Neuronal stem cell (in vitro differentiated cells): ENCODE results near the gene SEC11C.

Experiments
- DNase-seq: peaks from one replicate; pipeline ENCODE4 v3.0.0-alpha.2; 2013; ENCODE audit warnings: low spot score
- H2AFZ ChIP-seq: one replicate; pipeline ENCODE4 v1.6.1; 2013; ENCODE audit warnings: mild to moderate bottlenecking, low read length, inconsistent platforms
- H2AK5ac ChIP-seq: 2 replicates; pipeline ENCODE4 v1.6.1; 2013; ENCODE audit warnings: low read depth, mild to moderate bottlenecking, inconsistent platforms, low read length, moderate library complexity, mixed read lengths
- H2BK120ac ChIP-seq: 2 replicates; pipeline ENCODE4 v1.6.1; 2013; ENCODE audit warnings: low read depth, mild to moderate bottlenecking, inconsistent platforms, low read length, moderate library complexity, mixed read lengths
- H2BK12ac ChIP-seq: one replicate; pipeline ENCODE4 v1.6.1; 2013; ENCODE audit warnings: low read length, inconsistent platforms
- H2BK15ac ChIP-seq: 2 replicates; pipeline ENCODE4 v1.6.1; 2013; ENCODE audit warnings: mild to moderate bottlenecking, low read length, inconsistent platforms, mixed read lengths
- H2BK5ac ChIP-seq: one replicate; pipeline ENCODE4 v1.6.1; 2013; ENCODE audit warnings: inconsistent platforms, mild to moderate bottlenecking, low read length, moderate library complexity
- H3K14ac ChIP-seq: one replicate; pipeline ENCODE4 v1.6.1; 2013; ENCODE audit warnings: low read length, inconsistent platforms
- H3K18ac ChIP-seq: 2 replicates; pipeline ENCODE4 v1.6.1; 2013; ENCODE audit warnings: low read length, inconsistent platforms
- H3K23ac ChIP-seq: 2 replicates; pipeline ENCODE4 v1.6.1; 2013; ENCODE audit warnings: low read depth, mild to moderate bottlenecking, mixed read lengths, low read length, inconsistent platforms; ENCODE audit not compliant: poor library complexity
- H3K27ac ChIP-seq: replicated peaks from 3 replicates; pipeline ENCODE4 v1.5.1; 2013; ENCODE audit warnings: low read length, inconsistent platforms
- H3K27me3 ChIP-seq, 3 experiments: 2 replicates each; pipeline ENCODE4 v1.6.1; 2013; ENCODE audit warnings: low read length in 3 of 3, mild to moderate bottlenecking in 2 of 3, inconsistent platforms in 1 of 3, low read depth in 1 of 3, mixed read lengths in 1 of 3, moderate library complexity in 1 of 3; ENCODE audit not compliant: control insufficient read depth in 3 of 3, insufficient read depth in 3 of 3
- H3K36me3 ChIP-seq, 2 donors: replicated peaks in 1 of 2; 2 replicates each; pipeline ENCODE4 v1.6.1; 2013; ENCODE audit warnings: low read length in 2 of 2; ENCODE audit not compliant: control insufficient read depth in 2 of 2, insufficient read depth in 2 of 2
- H3K4ac ChIP-seq: 2 replicates; pipeline ENCODE4 v1.6.1; 2013; ENCODE audit warnings: inconsistent platforms, mild to moderate bottlenecking, low read length, moderate library complexity
- H3K4me1 ChIP-seq, 2 donors: 1 replicate in 1 of 2; 2 replicates in 1 of 2; pipeline ENCODE4 v1.6.1; 2013; ENCODE audit warnings: low read length in 2 of 2, low read depth in 1 of 2; ENCODE audit not compliant: control insufficient read depth in 2 of 2, insufficient read depth in 1 of 2
- H3K4me2 ChIP-seq: one replicate; pipeline ENCODE4 v1.6.1; 2013; ENCODE audit warnings: mild to moderate bottlenecking, low read length, inconsistent platforms; ENCODE audit not compliant: insufficient read depth, poor library complexity, severe bottlenecking
- H3K4me3 ChIP-seq, 2 donors: 2 replicates each; pipeline ENCODE4 v1.5.1; 2013; ENCODE audit warnings: low read length in 2 of 2, mild to moderate bottlenecking in 2 of 2, inconsistent platforms in 1 of 2, moderate library complexity in 1 of 2
- H3K79me1 ChIP-seq: one replicate; pipeline ENCODE4 v1.6.1; 2013; ENCODE audit warnings: low read depth, mild to moderate bottlenecking, inconsistent platforms, low read length, moderate library complexity
- H3K9ac ChIP-seq: one replicate; pipeline ENCODE4 v1.6.1; 2013; ENCODE audit warnings: mild to moderate bottlenecking, low read depth, low read length, inconsistent platforms; ENCODE audit not compliant: poor library complexity
- H3K9me3 ChIP-seq, 2 donors: replicated peaks in 1 of 2; 2 replicates each; pipeline versions ENCODE3 to v1.6.1; 2013; ENCODE audit warnings: low read length in 2 of 2, mild to moderate bottlenecking in 2 of 2, inconsistent platforms in 1 of 2, low read depth in 1 of 2, mixed read lengths in 1 of 2, moderate library complexity in 1 of 2; ENCODE audit not compliant: control insufficient read depth in 2 of 2, insufficient read depth in 1 of 2
- H4K8ac ChIP-seq: one replicate; pipeline ENCODE4 v1.6.1; 2013; ENCODE audit warnings: low read depth, mild to moderate bottlenecking, inconsistent platforms, low read length, moderate library complexity
- H4K91ac ChIP-seq: one replicate; pipeline ENCODE4 v1.6.1; 2013; ENCODE audit warnings: low read length, low read depth, mild to moderate bottlenecking, inconsistent platforms; ENCODE audit not compliant: poor library complexity
- WGBS, 2 donors: extraction: QIAGEN DNeasy Blood & Tissue Kit; methylation state at CpG; one replicate each; pipeline ENCODE4 v1.1.7; 2013; ENCODE audit warnings: missing lambda C conversion rate in 2 of 2, mixed read lengths in 1 of 2; ENCODE audit not compliant: insufficient read length in 2 of 2, insufficient replicate concordance in 1 of 2; ENCODE audit errors: extremely low coverage in 2 of 2; 5-methylcytosine and 5-hydroxymethylcytosine counted together

SEC11C gene

GRCh38 chr18:59096098-59096789 lies 43.4 kb upstream of the SEC11C start:
- H3K18ac ChIP-seq = no peak overlapping the region
- H2BK5ac ChIP-seq = no peak overlapping the region
- no peaks in the 10 kb centered on the region for H3K79me1 ChIP-seq
- no peak overlapping the region for H2BK120ac ChIP-seq
- WGBS, 2 donors = no CpG with 5 or more reads among the region's 7 CpGs
- no peak overlapping the region for H4K91ac ChIP-seq
- H2BK12ac ChIP-seq = no peak overlapping the region
- no peaks in the 10 kb centered on the region for H3K36me3 ChIP-seq
- H3K4me1 ChIP-seq = peaks cover 0 to 7% of the 10 kb centered on the region in 2 donors
- H2AK5ac ChIP-seq = no peak overlapping the region
- H2AFZ ChIP-seq = no peak overlapping the region
- H4K8ac ChIP-seq = no peak overlapping the region
- peaks cover 0 to 45% (median 0%) of the 10 kb centered on the region in 3 experiments for H3K27me3 ChIP-seq
- no peak overlapping the region for H3K9ac ChIP-seq
- H2BK15ac ChIP-seq = no peak overlapping the region
- DNase-seq = peak; percentile 26
- no peaks in the 10 kb centered on the region for H3K9me3 ChIP-seq
- no peak overlapping the region for H3K4ac ChIP-seq
- H3K27ac ChIP-seq = no peak overlapping the region
- no peak overlapping the region for H3K14ac ChIP-seq
- no peak overlapping the region for H3K4me2 ChIP-seq
- H3K23ac ChIP-seq = no peak overlapping the region
- H3K4me3 ChIP-seq = no peak overlapping the region

GRCh38 chr18:59101830-59102414 lies 37.8 kb upstream of the SEC11C start:
- no peak overlapping the region for H2AK5ac ChIP-seq
- no peaks in the 10 kb centered on the region for H3K36me3 ChIP-seq
- H2BK120ac ChIP-seq = no peak overlapping the region
- no peak overlapping the region for H4K8ac ChIP-seq
- no peak overlapping the region for H3K4me2 ChIP-seq
- peak overlapping the region in 1 of 2 donors; percentile 68 for H3K4me3 ChIP-seq
- H2BK15ac ChIP-seq = no peak overlapping the region
- no peak overlapping the region for H2BK12ac ChIP-seq
- H4K91ac ChIP-seq = no peak overlapping the region
- no peaks in the 10 kb centered on the region for H3K79me1 ChIP-seq
- no CpG with 5 or more reads among the region's 4 CpGs for WGBS, 2 donors
- no peak overlapping the region for H3K27ac ChIP-seq
- H3K9ac ChIP-seq = no peak overlapping the region
- DNase-seq = no peak
- H2AFZ ChIP-seq = no peak overlapping the region
- H2BK5ac ChIP-seq = no peak overlapping the region
- H3K4ac ChIP-seq = no peak overlapping the region
- H3K18ac ChIP-seq = no peak overlapping the region
- H3K23ac ChIP-seq = no peak overlapping the region
- H3K4me1 ChIP-seq = no peaks in the 10 kb centered on the region
- H3K14ac ChIP-seq = no peak overlapping the region
- H3K27me3 ChIP-seq = peaks cover 0 to 32% (median 0%) of the 10 kb centered on the region in 3 experiments
- H3K9me3 ChIP-seq = no peaks in the 10 kb centered on the region

GRCh38 chr18:59109375-59109774 lies 30.3 kb upstream of the SEC11C start:
- H3K4me2 ChIP-seq = no peak overlapping the region

GRCh38 chr18:59114160-59114559 lies 25.5 kb upstream of the SEC11C start:
- H3K14ac ChIP-seq = no peak overlapping the region
- DNase-seq = no peak
- no peak overlapping the region for H2BK120ac ChIP-seq
- H2AFZ ChIP-seq = no peak overlapping the region
- no peak overlapping the region for H4K91ac ChIP-seq
- H2BK15ac ChIP-seq = no peak overlapping the region
- no peak overlapping the region for H4K8ac ChIP-seq
- no peak overlapping the region for H3K27ac ChIP-seq
- no peak overlapping the region for H2BK5ac ChIP-seq
- no peak overlapping the region for H3K4ac ChIP-seq
- no peaks in the 10 kb centered on the region for H3K79me1 ChIP-seq
- H3K23ac ChIP-seq = no peak overlapping the region
- H3K9ac ChIP-seq = no peak overlapping the region
- H2BK12ac ChIP-seq = no peak overlapping the region
- no peaks in the 10 kb centered on the region for H3K36me3 ChIP-seq
- H3K9me3 ChIP-seq = no peaks in the 10 kb centered on the region
- H3K4me2 ChIP-seq = no peak overlapping the region
- H3K18ac ChIP-seq = no peak overlapping the region
- H3K4me1 ChIP-seq = peaks cover 2 to 5% of the 10 kb centered on the region in 2 donors
- H3K27me3 ChIP-seq = peaks cover 0 to 14% (median 0%) of the 10 kb centered on the region in 3 experiments
- H2AK5ac ChIP-seq = no peak overlapping the region
- no peak overlapping the region for H3K4me3 ChIP-seq

More at GRCh38 chr18:59109375-59109774, 30.3 kb upstream of the SEC11C start:
- Histone ChIP-seq H2BK5ac (no peak overlapping the region), H2BK15ac (no peak overlapping the region), H3K27ac (no peak overlapping the region), H3K9me3 (no peaks in the 10 kb centered on the region), H3K36me3 (no peaks in the 10 kb centered on the region), H3K27me3 (peaks cover 0 to 41% (median 0%) of the 10 kb centered on the region in 3 experiments), H2AK5ac (no peak overlapping the region), H3K18ac (no peak overlapping the region), H3K4me3 (no peak overlapping the region), H3K23ac (no peak overlapping the region), H3K4me1 (peaks cover 2 to 6% of the 10 kb centered on the region in 2 donors), H3K79me1 (no peaks in the 10 kb centered on the region), H2BK120ac (no peak overlapping the region), H3K14ac (no peak overlapping the region), H2BK12ac (no peak overlapping the region), H3K4ac (no peak overlapping the region), H3K9ac (no peak overlapping the region), H4K91ac (no peak overlapping the region), H4K8ac (no peak overlapping the region), H2AFZ (no peak overlapping the region)
- no CpG with 5 or more reads among the region's 6 CpGs for WGBS, 2 donors
- peak; percentile 33 for DNase-seq
